KMS-11 (cell line): Measurements from ENCODE around the gene THAP8.
A peak's percentile ranks its signal among the peaks of the same experiment; 100 is the strongest.

Experiments
- H2AFZ ChIP-seq: fragments of 200-600 bp; sonication (generic); 2 replicates; pipeline ENCODE4 v1.6.1; 2016; ENCODE audit warnings: antibody characterized with exemption, mixed run types, low read depth
- H3K27ac ChIP-seq: fragments of 200-600 bp; sonication (generic); 2 replicates; pipeline ENCODE4 v1.6.1; 2016; ENCODE audit warnings: mild to moderate bottlenecking, mixed run types
- H3K27me3 ChIP-seq: fragments of 200-600 bp; sonication (generic); 2 replicates; pipeline ENCODE4 v1.6.1; 2017; ENCODE audit warnings: mild to moderate bottlenecking, low read depth, mixed run types, moderate library complexity; ENCODE audit not compliant: insufficient read depth
- H3K36me3 ChIP-seq: fragments of 200-600 bp; sonication (generic); 2 replicates; pipeline ENCODE4 v1.6.1; 2017; ENCODE audit warnings: mild to moderate bottlenecking, mixed run types; ENCODE audit not compliant: insufficient read depth
- H3K4me1 ChIP-seq: fragments of 200-600 bp; sonication (generic); 2 replicates; pipeline ENCODE4 v1.6.1; 2016; ENCODE audit warnings: mild to moderate bottlenecking, low read depth, mixed run types; ENCODE audit not compliant: poor library complexity, severe bottlenecking
- H3K4me2 ChIP-seq: fragments of 200-600 bp; sonication (generic); 2 replicates; pipeline ENCODE4 v1.7.0; 2016; ENCODE audit warnings: mild to moderate bottlenecking, mixed run types
- H3K4me3 ChIP-seq: fragments of 200-600 bp; sonication (generic); IDR thresholded peaks from 2 replicates; pipeline ENCODE4 v1.6.1; 2017; ENCODE audit warnings: low read depth, low read length, mixed read lengths; ENCODE audit not compliant: insufficient read depth
- H3K79me2 ChIP-seq: fragments of 200-600 bp; sonication (generic); 2 replicates; pipeline ENCODE4 v1.6.1; 2016; ENCODE audit warnings: low read depth, mixed run types; ENCODE audit not compliant: insufficient read depth
- H3K9ac ChIP-seq: fragments of 200-600 bp; sonication (generic); 2 replicates; pipeline ENCODE4 v1.6.1; 2016; ENCODE audit warnings: mild to moderate bottlenecking, mixed run types
- H4K20me1 ChIP-seq: fragments of 200-600 bp; sonication (generic); 2 replicates; pipeline ENCODE4 v1.6.1; 2016; ENCODE audit warnings: mild to moderate bottlenecking, mixed run types; ENCODE audit not compliant: insufficient read depth
- CTCF ChIP-seq: fragments of 200-600 bp; sonication (generic); conservative IDR thresholded peaks from 2 replicates; pipeline ENCODE4 v1.6.1; 2017; ENCODE audit warnings: low read depth, mild to moderate bottlenecking, antibody characterized with exemption, low read length, moderate library complexity, mixed read lengths

THAP8 gene

GRCh38 chr19:36064826-36065225, 10.7 kb upstream of the THAP8 start:
- TF ChIP-seq CTCF: no peak
- H3K36me3 ChIP-seq: 0 out of 2 replicates have a peak, but pooled peaks cover 4% of the 10 kb centered on the region

GRCh38 chr19:36061367-36061766, 7.3 kb upstream of the THAP8 start:
- H3K36me3 ChIP-seq: 0 out of 2 replicates have a peak, but pooled peaks cover 7% of the 10 kb centered on the region
- H4K20me1 ChIP-seq: peaks cover 4% of the 10 kb centered on the region; the same call in 1 of the 2 replicates
- peaks cover 28% of the 10 kb centered on the region for H3K79me2 ChIP-seq
- no peak overlapping the region for H3K4me3 ChIP-seq
- peaks cover 8% of the 10 kb centered on the region for H3K4me1 ChIP-seq
- TF ChIP-seq CTCF: no peak
- H3K27ac ChIP-seq: no peak overlapping the region
- H3K4me2 ChIP-seq: no peak overlapping the region
- H3K9ac ChIP-seq: no peak overlapping the region
- no peak overlapping the region for H2AFZ ChIP-seq
- H3K27me3 ChIP-seq: no peaks in the 10 kb centered on the region

More at GRCh38 chr19:36064826-36065225, 10.7 kb upstream of the THAP8 start:
- no peak overlapping the region for H3K9ac ChIP-seq
- no peak overlapping the region for H2AFZ ChIP-seq
- no peak overlapping the region for H3K4me2 ChIP-seq
- peaks cover 4% of the 10 kb centered on the region for H3K79me2 ChIP-seq
- no peak overlapping the region for H3K27ac ChIP-seq
- no peaks in the 10 kb centered on the region for H3K27me3 ChIP-seq
- H4K20me1 ChIP-seq: no peaks in the 10 kb centered on the region
- H3K4me3 ChIP-seq: no peak overlapping the region
- no peaks in the 10 kb centered on the region for H3K4me1 ChIP-seq

- H3K79me2 ChIP-seq: peaks cover 38% of the 10 kb centered on the region
- H3K4me2 ChIP-seq: no peak overlapping the region
- 0 out of 2 replicates have a peak, but pooled peaks cover 7% of the 10 kb centered on the region for H3K36me3 ChIP-seq
- H3K27ac ChIP-seq: no peak overlapping the region
- peaks cover 17% of the 10 kb centered on the region for H3K4me1 ChIP-seq
- no peak overlapping the region for H3K9ac ChIP-seq
- H3K27me3 ChIP-seq: no peaks in the 10 kb centered on the region
- H3K4me3 ChIP-seq: no peak overlapping the region
- peaks cover 4% of the 10 kb centered on the region; the same call in 1 of the 2 replicates for H4K20me1 ChIP-seq
- no peak overlapping the region for H2AFZ ChIP-seq
- peak; percentile 25; the same call in 1 of the 2 replicates for TF ChIP-seq CTCF
Measured at GRCh38 chr19:36060430-36060829, 6.3 kb upstream of the THAP8 start.

GRCh38 chr19:36059180-36059910, 5.3 kb upstream of the THAP8 start:
- H3K4me2 ChIP-seq: no peak overlapping the region
- no peaks in the 10 kb centered on the region for H3K27me3 ChIP-seq
- peaks cover 4% of the 10 kb centered on the region; the same call in 1 of the 2 replicates for H4K20me1 ChIP-seq
- no peak overlapping the region for H2AFZ ChIP-seq
- no peak for TF ChIP-seq CTCF
- no peak overlapping the region for H3K4me3 ChIP-seq
- peaks cover 43% of the 10 kb centered on the region for H3K79me2 ChIP-seq
- H3K4me1 ChIP-seq: peaks cover 18% of the 10 kb centered on the region
- 0 out of 2 replicates have a peak, but pooled peaks cover 4% of the 10 kb centered on the region for H3K36me3 ChIP-seq
- H3K27ac ChIP-seq: no peak overlapping the region
- H3K9ac ChIP-seq: no peak overlapping the region
